GM18502 (cell line): ENCODE results near the gene OGDH.

ENCODE experiments used
- ATAC-seq: cut with Tn5 transposase; IDR thresholded peaks from one replicate; pipeline ENCODE4 v1.9.1; 2021; ENCODE audit warnings: mild to moderate bottlenecking; ENCODE audit not compliant: unreplicated experiment, poor library complexity

OGDH gene

DNA sequence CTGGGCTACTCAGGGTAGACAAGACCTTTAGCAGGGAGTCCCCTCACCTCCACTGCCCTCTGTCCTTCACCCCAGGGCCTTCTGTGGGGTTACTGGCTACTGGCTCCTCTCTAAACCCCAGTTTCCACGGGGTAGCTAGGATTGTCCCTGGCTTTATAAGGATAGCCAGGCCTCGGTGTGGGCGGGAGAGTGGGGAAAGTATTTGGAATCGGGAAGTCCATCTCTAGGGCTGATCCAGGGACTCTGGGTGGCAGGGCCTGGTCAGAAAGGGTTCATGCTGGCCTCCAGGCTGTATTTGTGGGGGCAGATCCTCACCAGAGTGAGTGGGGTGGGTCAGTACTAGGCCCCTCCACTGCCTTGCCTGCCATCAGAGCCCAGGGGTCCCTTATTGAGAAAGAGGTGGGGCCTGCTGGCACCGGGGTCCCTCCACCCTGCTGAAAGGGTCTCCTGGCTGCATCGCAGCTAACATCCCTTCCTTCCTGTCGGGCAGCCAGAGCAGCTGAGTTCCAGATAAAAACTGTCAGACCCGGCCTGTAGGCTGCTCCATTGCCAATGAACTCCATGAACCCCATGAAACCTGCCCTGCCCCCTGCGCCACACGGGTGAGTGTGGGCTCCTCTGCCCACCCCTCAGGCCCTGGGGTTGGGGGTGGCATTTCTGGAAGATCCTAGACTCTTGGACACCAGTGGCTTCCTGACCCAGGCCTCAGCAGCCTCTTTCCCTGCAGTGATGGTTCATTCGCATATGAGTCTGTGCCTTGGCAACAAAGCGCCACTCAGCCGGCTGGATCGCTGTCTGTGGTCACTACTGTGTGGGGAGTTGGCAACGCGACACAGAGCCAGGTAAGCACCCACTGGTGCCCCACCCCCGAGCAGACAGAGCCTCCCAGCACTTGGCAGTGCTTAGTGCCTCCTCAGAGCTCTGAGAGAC, 149.5 kb downstream of the OGDH start:
- no peak for ATAC-seq

DNA sequence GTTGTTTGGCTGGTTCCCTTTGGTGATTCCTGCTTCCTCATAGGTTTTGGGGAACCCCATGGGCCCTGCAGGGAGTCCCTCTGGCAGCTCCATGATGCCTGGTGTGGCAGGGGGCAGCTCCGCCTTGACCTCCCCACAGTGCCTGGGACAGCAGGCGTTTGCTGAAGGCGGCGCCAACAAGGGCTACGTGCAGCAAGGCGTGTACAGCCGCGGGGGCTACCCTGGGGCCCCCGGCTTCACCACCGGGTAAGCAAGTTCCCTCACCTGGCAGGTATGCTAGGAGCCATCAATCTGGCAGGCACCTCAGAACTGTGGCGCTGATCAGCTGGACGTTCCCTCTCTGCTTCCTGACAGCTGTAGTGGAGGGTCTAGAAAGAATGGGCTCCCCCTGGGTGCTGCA, 150.5 kb downstream of the OGDH start:
- ATAC-seq: no peak

DNA sequence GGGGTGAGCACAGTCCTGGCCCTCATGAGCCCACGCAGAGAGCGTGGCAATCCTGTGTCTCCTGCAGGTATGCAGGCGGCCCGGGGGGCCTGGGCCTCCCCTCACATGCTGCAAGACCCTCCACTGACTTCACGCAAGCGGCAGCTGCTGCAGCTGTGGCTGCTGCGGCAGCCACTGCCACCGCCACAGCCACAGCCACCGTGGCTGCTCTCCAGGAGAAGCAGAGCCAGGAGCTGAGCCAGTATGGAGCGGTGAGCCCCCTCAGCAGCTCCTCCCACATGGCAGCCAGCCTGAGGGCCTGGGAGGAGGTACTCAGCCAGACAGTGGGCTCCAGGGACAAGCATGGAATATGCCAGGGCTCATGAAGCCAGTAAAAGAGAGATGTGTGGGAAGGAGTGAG, 150.9 kb downstream of the OGDH start:
- ATAC-seq: no peak

DNA sequence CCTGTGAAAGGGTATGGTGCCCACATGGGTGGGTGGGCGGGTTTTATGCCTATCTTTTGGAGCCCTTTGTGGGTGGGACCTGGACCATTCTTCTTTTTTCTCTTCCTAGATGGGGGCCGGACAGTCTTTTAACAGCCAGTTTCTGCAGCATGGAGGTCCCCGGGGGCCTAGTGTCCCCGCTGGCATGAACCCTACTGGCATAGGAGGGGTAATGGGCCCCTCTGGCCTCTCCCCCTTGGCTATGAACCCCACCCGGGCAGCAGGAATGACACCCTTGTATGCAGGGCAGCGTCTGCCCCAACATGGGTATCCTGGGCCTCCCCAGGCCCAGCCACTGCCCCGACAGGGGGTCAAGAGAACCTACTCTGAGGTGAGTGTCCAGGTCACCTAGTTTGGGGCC, 151.3 kb downstream of the OGDH start:
- no peak for ATAC-seq
